ENCODE data around the gene CTIF.

DNA sequence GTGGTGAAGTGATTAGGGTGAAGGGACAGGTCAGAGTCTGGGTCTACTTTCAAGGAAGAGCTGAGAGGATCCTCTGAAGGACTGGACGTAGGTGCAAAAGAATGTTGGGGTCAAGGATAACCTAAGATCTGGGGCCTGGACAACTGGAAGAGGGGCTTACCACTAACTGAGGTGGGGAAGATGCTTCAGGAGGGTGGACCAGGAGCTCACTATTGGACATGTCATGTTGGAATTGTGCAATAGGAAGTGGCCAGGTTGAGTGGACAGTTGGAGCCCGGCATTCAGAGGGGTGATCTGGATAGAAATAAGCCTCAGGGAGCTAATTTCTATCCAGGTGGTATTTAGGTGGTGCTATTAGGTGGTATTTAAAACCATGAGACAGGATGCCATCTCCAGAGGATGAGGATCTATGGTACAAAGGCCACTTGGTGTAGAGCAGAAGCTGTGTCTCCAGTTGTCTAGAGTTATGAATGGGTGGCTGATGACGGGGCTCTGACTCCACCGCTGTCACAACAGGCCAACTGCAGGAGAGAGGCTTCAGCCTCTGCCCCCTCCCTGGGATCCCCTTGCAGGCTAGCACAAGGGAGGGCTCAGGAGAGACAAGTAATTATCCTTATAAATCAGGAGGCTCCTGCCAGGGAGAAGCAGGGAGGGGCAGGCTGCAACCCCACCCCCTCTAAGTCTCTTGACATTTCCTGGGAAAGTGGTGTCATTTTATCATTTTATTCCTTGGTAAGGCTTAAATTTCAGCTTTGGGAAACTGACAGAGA is 254.0 kb downstream of the CTIF start:
- TF ChIP-seq, protein P1, sequence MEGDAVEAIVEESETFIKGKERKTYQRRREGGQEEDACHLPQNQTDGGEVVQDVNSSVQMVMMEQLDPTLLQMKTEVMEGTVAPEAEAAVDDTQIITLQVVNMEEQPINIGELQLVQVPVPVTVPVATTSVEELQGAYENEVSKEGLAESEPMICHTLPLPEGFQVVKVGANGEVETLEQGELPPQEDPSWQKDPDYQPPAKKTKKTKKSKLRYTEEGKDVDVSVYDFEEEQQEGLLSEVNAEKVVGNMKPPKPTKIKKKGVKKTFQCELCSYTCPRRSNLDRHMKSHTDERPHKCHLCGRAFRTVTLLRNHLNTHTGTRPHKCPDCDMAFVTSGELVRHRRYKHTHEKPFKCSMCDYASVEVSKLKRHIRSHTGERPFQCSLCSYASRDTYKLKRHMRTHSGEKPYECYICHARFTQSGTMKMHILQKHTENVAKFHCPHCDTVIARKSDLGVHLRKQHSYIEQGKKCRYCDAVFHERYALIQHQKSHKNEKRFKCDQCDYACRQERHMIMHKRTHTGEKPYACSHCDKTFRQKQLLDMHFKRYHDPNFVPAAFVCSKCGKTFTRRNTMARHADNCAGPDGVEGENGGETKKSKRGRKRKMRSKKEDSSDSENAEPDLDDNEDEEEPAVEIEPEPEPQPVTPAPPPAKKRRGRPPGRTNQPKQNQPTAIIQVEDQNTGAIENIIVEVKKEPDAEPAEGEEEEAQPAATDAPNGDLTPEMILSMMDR (IDR thresholded peaks at IDR 0.05), result no peak
- TF ChIP-seq POLR2AphosphoS5 (IDR thresholded peaks at IDR 0.05; ENCODE audit: insufficient read depth in 1 of 2, low read depth in 1 of 2), result no peak
